HEK293 (cell line): ENCODE data around the gene ELL3.

ENCODE experiments used
- BCL6B ChIP-seq: fragments of 450-650 bp; formaldehyde crosslinking; IDR thresholded peaks from 2 replicates; pipeline ENCODE4 v1.5.1; 2017; ENCODE audit warnings: missing biosample characterization, missing genetic modification characterization
- GLI2 ChIP-seq: fragments of 450-650 bp; formaldehyde crosslinking; IDR thresholded peaks from 2 replicates; pipeline ENCODE4; 2017; ENCODE audit warnings: missing biosample characterization, missing genetic modification characterization, low read depth, borderline replicate concordance
- PRDM2 ChIP-seq: fragments of 450-650 bp; formaldehyde crosslinking; IDR thresholded peaks from 2 replicates; pipeline ENCODE4 v1.5.1; 2016; ENCODE audit warnings: missing biosample characterization, missing genetic modification characterization, borderline replicate concordance
- SP2 ChIP-seq: fragments of 450-650 bp; formaldehyde crosslinking; IDR thresholded peaks from 2 replicates; pipeline ENCODE4 v1.5.1; 2016; ENCODE audit warnings: missing biosample characterization, missing genetic modification characterization
- SP3 ChIP-seq: fragments of 450-650 bp; formaldehyde crosslinking; IDR thresholded peaks from 2 replicates; pipeline ENCODE4 v1.5.1; 2016; ENCODE audit warnings: missing biosample characterization, missing genetic modification characterization
- ZBTB21 ChIP-seq: fragments of 450-650 bp; formaldehyde crosslinking; IDR thresholded peaks from 2 replicates; pipeline ENCODE4 v1.5.1; 2017; ENCODE audit warnings: missing biosample characterization, missing genetic modification characterization
- ZBTB48 ChIP-seq: fragments of 450-650 bp; formaldehyde crosslinking; IDR thresholded peaks from 2 replicates; pipeline ENCODE4 v1.5.1; 2016; ENCODE audit warnings: missing biosample characterization, missing genetic modification characterization
- ZBTB49 ChIP-seq: fragments of 450-650 bp; formaldehyde crosslinking; IDR thresholded peaks from 2 replicates; pipeline ENCODE4 v1.5.1; 2016; ENCODE audit warnings: missing biosample characterization, missing genetic modification characterization, low read depth
- ZBTB7A ChIP-seq: fragments of 450-650 bp; formaldehyde crosslinking; IDR thresholded peaks from 2 replicates; pipeline ENCODE4 v1.5.1; 2016; ENCODE audit warnings: low read depth, missing biosample characterization, missing genetic modification characterization
- ZNF121 ChIP-seq: fragments of 450-650 bp; formaldehyde crosslinking; IDR thresholded peaks from 2 replicates; pipeline ENCODE4 v1.5.1; 2016; ENCODE audit warnings: missing biosample characterization, missing genetic modification characterization
- ZNF132 ChIP-seq: fragments of 450-650 bp; formaldehyde crosslinking; IDR thresholded peaks from 2 replicates; pipeline ENCODE4 v1.5.1; 2017; ENCODE audit warnings: missing biosample characterization, missing genetic modification characterization, borderline replicate concordance
- ZNF155 ChIP-seq: fragments of 450-650 bp; formaldehyde crosslinking; IDR thresholded peaks from 2 replicates; pipeline ENCODE4 v1.5.1; 2016; ENCODE audit warnings: missing biosample characterization, missing genetic modification characterization
- ZNF157 ChIP-seq: fragments of 450-650 bp; formaldehyde crosslinking; IDR thresholded peaks from 2 replicates; pipeline ENCODE4 v1.5.1; 2016; ENCODE audit warnings: missing biosample characterization, missing genetic modification characterization
- ZNF174 ChIP-seq: fragments of 450-650 bp; formaldehyde crosslinking; IDR thresholded peaks from 2 replicates; pipeline ENCODE4 v1.5.0; 2017; ENCODE audit warnings: missing biosample characterization, mild to moderate bottlenecking, missing genetic modification characterization
- ZNF2 ChIP-seq: fragments of 450-650 bp; formaldehyde crosslinking; IDR thresholded peaks from 2 replicates; pipeline ENCODE4 v1.5.1; 2016; ENCODE audit warnings: missing biosample characterization, missing genetic modification characterization
- ZNF211 ChIP-seq: fragments of 450-650 bp; formaldehyde crosslinking; IDR thresholded peaks from 2 replicates; pipeline ENCODE4 v1.5.1; 2016; ENCODE audit warnings: low read depth, missing biosample characterization, missing genetic modification characterization
- ZNF266 ChIP-seq: fragments of 450-650 bp; formaldehyde crosslinking; IDR thresholded peaks from 2 replicates; pipeline ENCODE4 v1.5.1; 2016; ENCODE audit warnings: missing biosample characterization, missing genetic modification characterization, low read depth
- ZNF292 ChIP-seq: fragments of 450-650 bp; formaldehyde crosslinking; IDR thresholded peaks from 2 replicates; pipeline ENCODE4 v1.5.1; 2016; ENCODE audit warnings: low read depth, missing biosample characterization, missing genetic modification characterization, borderline replicate concordance
- ZNF341 ChIP-seq: fragments of 450-650 bp; formaldehyde crosslinking; IDR thresholded peaks from 2 replicates; pipeline ENCODE4; 2016; ENCODE audit warnings: low read depth, missing biosample characterization, missing genetic modification characterization
- ZNF354C ChIP-seq: fragments of 450-650 bp; formaldehyde crosslinking; IDR thresholded peaks from 2 replicates; pipeline ENCODE4 v1.5.1; 2016; ENCODE audit warnings: missing biosample characterization, missing genetic modification characterization, low read depth, borderline replicate concordance
- ZNF473 ChIP-seq: fragments of 450-650 bp; formaldehyde crosslinking; IDR thresholded peaks from 2 replicates; pipeline ENCODE4 v1.5.1; 2017; ENCODE audit warnings: missing biosample characterization, missing genetic modification characterization
- ZNF521 ChIP-seq: fragments of 450-650 bp; formaldehyde crosslinking; IDR thresholded peaks from 2 replicates; pipeline ENCODE4 v1.5.1; 2017; ENCODE audit warnings: missing biosample characterization, mild to moderate bottlenecking, missing genetic modification characterization
- ZNF548 ChIP-seq: fragments of 450-650 bp; formaldehyde crosslinking; IDR thresholded peaks from 2 replicates; pipeline ENCODE4 v1.5.1; 2016; ENCODE audit warnings: missing biosample characterization, missing genetic modification characterization
- ZNF585B ChIP-seq: fragments of 450-650 bp; formaldehyde crosslinking; IDR thresholded peaks from 2 replicates; pipeline ENCODE4 v1.5.1; 2016; ENCODE audit warnings: missing biosample characterization, missing genetic modification characterization
- ZNF596 ChIP-seq: fragments of 450-650 bp; IDR thresholded peaks from 2 replicates; pipeline ENCODE4 v1.5.0; 2018; ENCODE audit warnings: missing biosample characterization, mild to moderate bottlenecking, missing genetic modification characterization, moderate library complexity
- ZNF664 ChIP-seq: fragments of 450-650 bp; formaldehyde crosslinking; IDR thresholded peaks from 2 replicates; pipeline ENCODE4 v1.5.1; 2016; ENCODE audit warnings: missing biosample characterization, missing genetic modification characterization
- ZNF677 ChIP-seq: fragments of 450-650 bp; IDR thresholded peaks from 2 replicates; pipeline ENCODE4 v1.5.0; 2018; ENCODE audit warnings: missing biosample characterization, mild to moderate bottlenecking, missing genetic modification characterization, moderate library complexity
- ZNF768 ChIP-seq: fragments of 450-650 bp; formaldehyde crosslinking; IDR thresholded peaks from 2 replicates; pipeline ENCODE4 v1.5.1; 2018; ENCODE audit warnings: missing biosample characterization, mild to moderate bottlenecking, missing genetic modification characterization
- ZSCAN30 ChIP-seq: fragments of 450-650 bp; IDR thresholded peaks from 2 replicates; pipeline ENCODE4 v1.5.1; 2018; ENCODE audit warnings: missing biosample characterization, mild to moderate bottlenecking, missing genetic modification characterization, moderate library complexity
- TF ChIP-seq, protein P1 (sequence below): fragments of 450-650 bp; formaldehyde crosslinking; IDR thresholded peaks from 2 replicates; pipeline ENCODE4 v1.5.1; 2016; ENCODE audit warnings: missing biosample characterization, missing genetic modification characterization

ELL3 gene

DNA sequence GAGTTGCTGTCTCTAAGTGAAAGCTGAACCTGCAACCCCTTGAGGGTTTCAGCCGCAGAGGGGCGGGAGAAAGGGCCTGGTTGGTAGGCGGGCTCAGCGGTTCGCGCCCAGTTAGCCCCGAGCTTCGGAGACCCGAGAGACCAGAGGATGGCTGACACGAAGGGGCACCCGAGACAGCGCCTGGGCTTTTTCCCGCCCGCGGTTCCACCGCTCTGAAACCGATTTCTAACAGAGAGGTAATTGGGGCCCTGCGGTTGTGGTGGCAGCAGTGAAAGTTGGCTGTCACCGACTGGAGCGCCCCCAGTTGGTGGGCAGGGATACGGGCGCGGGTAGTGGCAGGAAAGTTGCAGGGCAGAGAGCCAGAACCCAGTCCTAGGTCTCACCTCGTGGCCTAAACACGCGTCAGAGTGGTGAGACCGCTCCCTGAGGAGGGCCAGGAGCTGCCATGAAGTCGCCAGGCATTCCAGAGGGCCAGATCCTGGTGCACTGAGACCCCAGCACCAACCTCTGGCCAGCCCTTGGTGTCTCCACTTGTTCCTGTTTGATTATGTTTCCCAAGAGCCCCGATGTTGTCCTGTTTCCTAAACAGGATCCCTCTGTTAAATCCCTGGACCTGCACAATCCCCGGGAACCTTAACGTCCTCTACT lies 625 bp upstream of the ELL3 start (continued):
- TF ChIP-seq ZNF341 (tag by site-specific recombination) (peak; percentile 64), SP2 (tag by site-specific recombination) (peak; percentile 69), ZSCAN30 (tag by site-specific recombination) (peak; percentile 90), ZNF292 (tag by site-specific recombination) (no peak), ZBTB48 (tag by site-specific recombination) (peak; percentile 64), ZBTB21 (tag by site-specific recombination) (no peak), ZNF2 (peak; percentile 73; the same call in 1 of the 2 replicates), ZNF585B (tag by site-specific recombination) (no peak), ZNF174 (no peak), ZNF155 (no peak), ZNF132 (tag by site-specific recombination) (no peak), ZNF473 (no peak), ZNF768 (no peak), ZNF677 (no peak), ZNF157 (tag by site-specific recombination) (no peak), ZNF548 (tag by site-specific recombination) (no peak), ZNF354C (tag by site-specific recombination) (no peak), BCL6B (no peak), ZNF596 (tag by site-specific recombination) (no peak), PRDM2 (no peak), ZNF521 (tag by site-specific recombination) (no peak), ZNF121 (tag by site-specific recombination) (no peak), ZNF664 (tag by site-specific recombination) (no peak), SP3 (tag by site-specific recombination) (no peak; the same call in 1 of the 2 replicates), ZNF266 (tag by site-specific recombination) (no peak), ZBTB7A (tag by site-specific recombination) (no peak), GLI2 (no peak), ZBTB49 (tag by site-specific recombination) (no peak), ZNF211 (no peak)
- TF ChIP-seq, protein P1, sequence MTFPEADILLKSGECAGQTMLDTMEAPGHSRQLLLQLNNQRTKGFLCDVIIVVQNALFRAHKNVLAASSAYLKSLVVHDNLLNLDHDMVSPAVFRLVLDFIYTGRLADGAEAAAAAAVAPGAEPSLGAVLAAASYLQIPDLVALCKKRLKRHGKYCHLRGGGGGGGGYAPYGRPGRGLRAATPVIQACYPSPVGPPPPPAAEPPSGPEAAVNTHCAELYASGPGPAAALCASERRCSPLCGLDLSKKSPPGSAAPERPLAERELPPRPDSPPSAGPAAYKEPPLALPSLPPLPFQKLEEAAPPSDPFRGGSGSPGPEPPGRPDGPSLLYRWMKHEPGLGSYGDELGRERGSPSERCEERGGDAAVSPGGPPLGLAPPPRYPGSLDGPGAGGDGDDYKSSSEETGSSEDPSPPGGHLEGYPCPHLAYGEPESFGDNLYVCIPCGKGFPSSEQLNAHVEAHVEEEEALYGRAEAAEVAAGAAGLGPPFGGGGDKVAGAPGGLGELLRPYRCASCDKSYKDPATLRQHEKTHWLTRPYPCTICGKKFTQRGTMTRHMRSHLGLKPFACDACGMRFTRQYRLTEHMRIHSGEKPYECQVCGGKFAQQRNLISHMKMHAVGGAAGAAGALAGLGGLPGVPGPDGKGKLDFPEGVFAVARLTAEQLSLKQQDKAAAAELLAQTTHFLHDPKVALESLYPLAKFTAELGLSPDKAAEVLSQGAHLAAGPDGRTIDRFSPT (tag by site-specific recombination), result peak; percentile 94
